Heart left ventricle (tissue), 16 donors: ENCODE results near the gene CCT6A. TPM values are rescaled to one million over a fixed set of nuclear protein-coding genes. Genes with fewer than 3 reads are reported as not detected.
"Not testable (repeated sequence)": the region's sequence is repeated elsewhere in the genome, so short reads cannot be mapped to it uniquely, and the experiment has no call there.

ENCODE experiments used
- ATAC-seq, 4 donors: fragments of 200-7000 bp; cut with Tn5 transposase; one replicate each; pipeline ENCODE4 v1.9.1; 2020 to 2022; ENCODE audit warnings: moderate library complexity in 4 of 4, mild to moderate bottlenecking in 3 of 4, moderate number of reproducible peaks in 1 of 4
- DNase-seq, 5 donors: peaks; one replicate each; pipeline ENCODE4 v3.0.0-alpha.2; 2020
- H3K27ac ChIP-seq, 12 donors: fragments of 200-600 bp; sonication (generic) in 4 of 12; one replicate each; pipeline versions ENCODE4 v1.5.0 to v1.8.0; 2016 to 2022; ENCODE audit warnings: mild to moderate bottlenecking in 2 of 12
- H3K27me3 ChIP-seq, 9 donors: fragments of 200-600 bp; sonication (generic) in 2 of 9; one replicate each; pipeline versions ENCODE4 v1.5.1 to v1.8.0; 2016 to 2022; ENCODE audit warnings: mild to moderate bottlenecking in 3 of 9
- H3K36me3 ChIP-seq, 9 donors: fragments of 200-600 bp; sonication (generic) in 2 of 9; one replicate each; pipeline versions ENCODE4 v1.5.0 to v1.8.0; 2018 to 2022; ENCODE audit warnings: mild to moderate bottlenecking in 2 of 9
- H3K4me1 ChIP-seq, 12 donors: fragments of 200-600 bp; sonication (generic) in 4 of 12; one replicate each; pipeline versions ENCODE4 v1.5.0 to v1.8.0; 2016 to 2022; ENCODE audit warnings: mild to moderate bottlenecking in 3 of 12
- H3K4me3 ChIP-seq, 12 donors: fragments of 200-600 bp; sonication (generic) in 4 of 12; one replicate each; pipeline versions ENCODE4 v1.5.0 to v1.8.0; 2017 to 2022; ENCODE audit warnings: mild to moderate bottlenecking in 9 of 12, moderate library complexity in 4 of 12
- H3K9me3 ChIP-seq, 12 donors: fragments of 200-600 bp; sonication (generic) in 4 of 12; one replicate each; pipeline versions ENCODE4 v1.5.0 to v1.8.0; 2016 to 2022; ENCODE audit warnings: mild to moderate bottlenecking in 1 of 12
- POLR2A ChIP-seq, 2 donors: fragments of 450-650 bp; IDR thresholded peaks; one replicate each; pipeline ENCODE4 v1.6.1; 2017; ENCODE audit warnings: antibody characterized with exemption in 2 of 2, mild to moderate bottlenecking in 2 of 2, moderate library complexity in 2 of 2
- WGBS, 4 donors: extraction: QIAGEN DNeasy Blood & Tissue Kit in 2 of 4; methylation state at CpG; one replicate each; pipeline versions ENCODE4 v1.1.5 to v1.1.7; 2013 to 2018; 5-methylcytosine and 5-hydroxymethylcytosine counted together
- intact Hi-C, 10 donors: fragments of 100-400 bp; cut with DNase I; formaldehyde crosslinking; loops; one replicate each; pipeline versions ENCODE4 v1.11.1 to v1.14.2; 2022
- polyA plus RNA-seq, 2 donors: library from polyadenylated mRNA; stranded (reverse); fragments of 200-250 nt; gene quantifications; one replicate each; pipeline ENCODE4 v1.2.3, GENCODE V29; 2013
- total RNA-seq, 9 donors: library from RNA; depleted of rRNA in 2 of 9; stranded (reverse); fragments of >200 nt in 2 of 9; fragmentation: NEBNext Ultra II Directional in 3 of 9; extraction: Animal tissue kit (Norgen Biotek cat#: 25700) in 3 of 9; gene quantifications; one replicate each; pipeline versions ENCODE4 v1.1.0 to v1.2.4, GENCODE V29; 2016 to 2023
- TF ChIP-seq, protein P1 (sequence below), 12 donors: fragments of 200-600 bp; sonication (generic) in 4 of 12; IDR thresholded peaks; one replicate each; pipeline versions ENCODE4 v1.5.0 to v1.8.0; 2018 to 2022; ENCODE audit warnings: antibody characterized with exemption in 12 of 12, mild to moderate bottlenecking in 5 of 12
- donor health status: ischemic (EF 13 %, LVEDD 7.1; RV severe dilation, severe dysfunction).
- donor health status: healthy with polysubstance abuse.
- donor health status: DM: no; HTN: yes; CAD: no.
- donor health status: DM: no; HTN: no; CAD: no.
- donor health status: ischemic (EF 25% LVEDD 6.9; RV normal size, moderate dysfunction).
- donor health status: ischemic (EF 25% LVEDD 5.7; RV mildly dilated, moderate dysfunction).
- donor health status: healthy.
- donor health status: DM: yes; HTN: yes; CAD: no.
- donor health status: ischemic (EF 35%, LVEDD 5.7; RV mildly dilated, moderate dysfunction).
- donor health status: nonischemic (EF 11% LVEDD 7.7; RV severe dilation, severe dysfunction).
- donor health status: DM: yes; HTN: yes; CAD: no.
- donor health status: PGD.
- donor health status: ischemic (EF 29% LVEDD 5.4; RV normal size, mild dysfunction).
- donor health status: nonischemic (EF 23%, LVEDD 6.1; RV moderate dilation, normal function).

CCT6A gene
- total and polyA plus RNA-seq, 11 donors: 44.6 to 180 (median 64.2) TPM

DNA sequence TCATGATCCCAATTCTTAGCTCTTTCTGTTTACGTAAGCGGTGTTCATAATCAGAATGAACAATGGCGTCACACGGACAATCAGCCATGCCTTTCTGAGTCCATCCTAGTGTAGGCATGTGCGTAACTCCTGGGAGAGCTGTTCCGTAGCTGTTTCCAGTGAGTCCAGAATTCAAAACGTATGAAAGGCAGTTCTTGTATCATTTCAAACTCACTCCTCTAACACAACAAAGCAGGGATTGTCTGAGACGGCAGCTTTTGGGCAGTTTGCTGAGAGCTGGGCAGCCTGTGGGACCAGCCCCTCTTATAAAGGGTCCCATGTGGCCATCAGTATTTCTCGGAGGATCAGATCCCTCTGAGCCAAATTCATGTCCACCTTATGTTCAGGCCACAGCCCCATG, 43.7 kb upstream of the CCT6A start:
- Histone ChIP-seq H3K4me1 (peaks cover 0 to 7% (median 0%) of the 10 kb centered on the region in 12 donors), H3K9me3 (no peaks in the 10 kb centered on the region), H3K27ac (no peak overlapping the region), H3K27me3 (no peaks in the 10 kb centered on the region), H3K36me3 (peaks cover 0 to 11% (median 4%) of the 10 kb centered on the region in 9 donors), H3K4me3 (no peak overlapping the region)
- ATAC-seq: no peak
- intact Hi-C loops: loop anchor here in 5 of 10 donors (5.0 kb wide), 2 partner anchors 49 to 64 kb away; no protein-coding TSS in a partner anchor
- no peak for DNase-seq
- TF ChIP-seq, protein P1, sequence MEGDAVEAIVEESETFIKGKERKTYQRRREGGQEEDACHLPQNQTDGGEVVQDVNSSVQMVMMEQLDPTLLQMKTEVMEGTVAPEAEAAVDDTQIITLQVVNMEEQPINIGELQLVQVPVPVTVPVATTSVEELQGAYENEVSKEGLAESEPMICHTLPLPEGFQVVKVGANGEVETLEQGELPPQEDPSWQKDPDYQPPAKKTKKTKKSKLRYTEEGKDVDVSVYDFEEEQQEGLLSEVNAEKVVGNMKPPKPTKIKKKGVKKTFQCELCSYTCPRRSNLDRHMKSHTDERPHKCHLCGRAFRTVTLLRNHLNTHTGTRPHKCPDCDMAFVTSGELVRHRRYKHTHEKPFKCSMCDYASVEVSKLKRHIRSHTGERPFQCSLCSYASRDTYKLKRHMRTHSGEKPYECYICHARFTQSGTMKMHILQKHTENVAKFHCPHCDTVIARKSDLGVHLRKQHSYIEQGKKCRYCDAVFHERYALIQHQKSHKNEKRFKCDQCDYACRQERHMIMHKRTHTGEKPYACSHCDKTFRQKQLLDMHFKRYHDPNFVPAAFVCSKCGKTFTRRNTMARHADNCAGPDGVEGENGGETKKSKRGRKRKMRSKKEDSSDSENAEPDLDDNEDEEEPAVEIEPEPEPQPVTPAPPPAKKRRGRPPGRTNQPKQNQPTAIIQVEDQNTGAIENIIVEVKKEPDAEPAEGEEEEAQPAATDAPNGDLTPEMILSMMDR (IDR thresholded peaks at IDR 0.05): no peak
- TF ChIP-seq POLR2A (IDR thresholded peaks at IDR 0.05): no peak
- 79 to 81% (median 80%) methylated on average over 9 of the region's 9 CpGs for WGBS, 4 donors

DNA sequence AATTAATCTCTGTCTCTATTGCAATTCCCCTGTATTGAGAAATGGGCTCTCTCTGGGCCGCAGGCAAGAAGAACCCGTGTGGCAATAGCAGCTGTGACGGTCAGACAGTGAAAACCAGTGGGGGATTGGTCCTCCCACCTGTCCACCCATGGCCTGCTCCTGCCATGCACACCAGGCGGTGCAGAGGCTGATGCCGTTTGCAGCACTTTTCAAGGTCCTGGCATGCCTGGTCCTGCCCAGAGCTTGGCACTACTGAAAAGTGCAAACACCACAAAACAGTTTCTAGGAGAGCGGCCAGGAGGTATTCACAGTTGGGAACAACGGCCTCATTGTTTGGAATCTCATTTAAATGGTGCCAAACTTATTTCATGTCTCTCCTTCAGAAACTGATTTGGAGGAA, 41.9 kb upstream of the CCT6A start:
- H3K9me3 ChIP-seq: no peaks in the 10 kb centered on the region
- TF ChIP-seq POLR2A (IDR thresholded peaks at IDR 0.05): no peak
- TF ChIP-seq, protein P1 (IDR thresholded peaks at IDR 0.05): no peak
- intact Hi-C loops: loop anchor here in 5 of 10 donors (5.0 kb wide), 2 partner anchors 48 to 63 kb away; no protein-coding TSS in a partner anchor
- no peaks in the 10 kb centered on the region for H3K27me3 ChIP-seq
- H3K36me3 ChIP-seq: peaks cover 0 to 27% (median 6%) of the 10 kb centered on the region in 9 donors
- H3K4me1 ChIP-seq: peaks cover 0 to 7% (median 0%) of the 10 kb centered on the region in 12 donors
- ATAC-seq (peak; percentile 71 to 83 (median 80)), DNase-seq (peak in 1 of 5 donors; percentile 21)
- no peak overlapping the region for H3K27ac ChIP-seq
- no peak overlapping the region for H3K4me3 ChIP-seq
- 57 to 78% (median 69%) methylated on average over 7 of the region's 7 CpGs for WGBS, 4 donors

DNA sequence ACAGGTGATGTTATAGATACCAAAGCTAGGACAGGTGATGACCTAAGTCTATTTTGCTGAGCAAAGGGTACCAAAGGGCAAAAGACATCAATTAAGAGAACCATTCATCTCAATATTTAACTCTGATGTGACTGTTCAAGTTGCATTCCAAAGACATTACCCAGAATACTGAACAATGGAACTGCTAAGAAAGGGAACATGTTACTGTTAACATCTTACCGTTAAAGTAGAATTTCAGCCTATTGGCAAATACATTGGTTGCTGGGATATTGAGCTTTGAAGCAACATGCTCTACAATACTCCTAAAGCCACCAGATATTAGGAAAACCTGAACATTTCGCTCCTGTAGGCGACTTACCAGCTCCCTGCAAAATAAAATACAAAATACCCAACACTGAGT, 34.5 kb upstream of the CCT6A start:
- H3K27ac ChIP-seq, H3K4me3 ChIP-seq, intact Hi-C loops, H3K4me1 ChIP-seq, H3K27me3 ChIP-seq, DNase-seq, H3K9me3 ChIP-seq, ATAC-seq: not testable (repeated sequence)
- peaks cover 0 to 57% (median 30%) of the 10 kb centered on the region in 9 donors for H3K36me3 ChIP-seq
- 95 to 96% (median 95%) methylated on average over 3 of the region's 3 CpGs for WGBS, 4 donors

DNA sequence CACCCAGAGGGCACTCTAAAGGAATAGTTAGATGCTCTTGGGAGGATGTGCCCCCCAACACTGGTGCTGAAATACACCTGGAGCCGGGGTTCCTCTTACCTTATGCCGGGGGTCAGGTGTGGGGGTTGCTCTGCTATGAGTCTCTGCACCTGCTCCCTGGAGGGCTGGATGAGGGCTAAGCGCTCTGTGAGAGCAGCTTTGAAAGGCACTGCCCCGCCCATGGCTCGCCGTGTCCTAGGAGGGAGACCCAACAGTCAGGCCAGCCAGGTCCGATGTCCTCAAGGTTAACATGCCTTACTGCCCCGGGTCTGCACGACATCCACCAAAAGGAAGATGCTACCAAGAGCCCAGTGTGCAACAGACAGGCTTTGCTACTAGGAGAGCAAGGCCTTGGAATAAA, 32.1 kb upstream of the CCT6A start:
- no peak overlapping the region for H3K27ac ChIP-seq
- ATAC-seq (no peak), DNase-seq (no peak)
- TF ChIP-seq, protein P1 (IDR thresholded peaks at IDR 0.05): no peak
- no peak for TF ChIP-seq POLR2A (IDR thresholded peaks at IDR 0.05)
- H3K27me3 ChIP-seq: no peaks in the 10 kb centered on the region
- no peak overlapping the region for H3K4me3 ChIP-seq
- intact Hi-C loops: no loop called here
- WGBS, 4 donors: 76 to 87% (median 83%) methylated on average over 9 of the region's 9 CpGs
- H3K9me3 ChIP-seq: no peaks in the 10 kb centered on the region
- H3K36me3 ChIP-seq: peaks cover 0 to 40% (median 22%) of the 10 kb centered on the region in 9 donors
- peaks cover 0 to 5% (median 0%) of the 10 kb centered on the region in 12 donors for H3K4me1 ChIP-seq

DNA sequence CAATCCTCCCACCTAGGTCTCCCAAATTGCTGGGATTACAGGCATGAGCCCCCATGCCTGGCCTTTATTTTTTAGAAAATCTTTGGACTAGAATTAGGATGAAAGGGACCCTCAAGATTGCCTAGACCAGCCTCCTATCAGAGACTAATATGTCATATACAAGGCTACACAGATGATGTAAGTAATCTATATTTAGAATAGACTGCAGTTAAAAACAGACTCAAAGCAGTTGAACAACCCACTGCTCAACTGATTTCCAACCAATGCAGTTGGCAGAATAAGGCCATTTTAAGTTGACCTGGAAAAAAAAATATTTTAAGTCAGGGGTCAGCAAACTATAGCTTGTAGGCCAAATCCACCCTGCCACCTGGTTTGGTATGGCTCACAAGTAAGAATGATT, 28.1 kb upstream of the CCT6A start:
- DNase-seq (no peak), ATAC-seq (peak; percentile 69 to 76 (median 72))
- peaks cover 0 to 5% (median 0%) of the 10 kb centered on the region in 12 donors for H3K4me1 ChIP-seq
- H3K9me3 ChIP-seq: no peaks in the 10 kb centered on the region
- TF ChIP-seq, protein P1 (IDR thresholded peaks at IDR 0.05): no peak
- no peak for TF ChIP-seq POLR2A (IDR thresholded peaks at IDR 0.05)
- peaks cover 0 to 25% (median 15%) of the 10 kb centered on the region in 9 donors for H3K36me3 ChIP-seq
- no peaks in the 10 kb centered on the region for H3K27me3 ChIP-seq
- peak overlapping the region in 1 of 12 donors; percentile 17 for H3K27ac ChIP-seq
- intact Hi-C loops: no loop called here
- no peak overlapping the region for H3K4me3 ChIP-seq
